ENCODE data around the gene CREG2. TPM values are rescaled to one million over a fixed set of nuclear protein-coding genes. Genes with fewer than 3 reads are reported as not detected.

The CREG2 gene
- total RNA-seq, 4 donors from 2014 or later = 0.28 TPM; not detected in 3

DNA sequence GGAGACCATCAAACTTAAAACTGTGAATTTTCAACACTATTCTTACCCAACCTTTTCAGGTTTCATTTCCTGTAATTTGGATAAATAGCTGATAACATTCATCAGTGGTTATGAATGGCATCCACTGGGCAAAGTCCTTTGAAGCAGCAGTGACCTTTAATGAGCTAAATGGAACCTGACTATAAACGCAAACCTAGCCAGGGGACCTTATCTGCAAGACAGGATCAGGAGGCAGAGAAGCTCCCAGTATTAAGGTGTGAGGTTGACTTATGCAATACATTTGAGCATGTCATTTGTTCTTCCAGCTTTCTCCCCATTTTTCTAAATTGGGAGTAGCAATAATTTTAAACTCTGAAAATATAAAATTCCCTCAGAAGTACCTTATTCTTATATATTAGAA, 38.4 kb downstream of the CREG2 start:
- Histone ChIP-seq H3K4me1 (no peaks in the 10 kb centered on the region), H3K36me3 (no peaks in the 10 kb centered on the region), H3K9me3 (no peaks in the 10 kb centered on the region), H3K27me3 (no peaks in the 10 kb centered on the region), H3K4me3 (no peak overlapping the region), H3K27ac (no peak overlapping the region)
- DNase-seq = no peak
- TF ChIP-seq, protein P1, sequence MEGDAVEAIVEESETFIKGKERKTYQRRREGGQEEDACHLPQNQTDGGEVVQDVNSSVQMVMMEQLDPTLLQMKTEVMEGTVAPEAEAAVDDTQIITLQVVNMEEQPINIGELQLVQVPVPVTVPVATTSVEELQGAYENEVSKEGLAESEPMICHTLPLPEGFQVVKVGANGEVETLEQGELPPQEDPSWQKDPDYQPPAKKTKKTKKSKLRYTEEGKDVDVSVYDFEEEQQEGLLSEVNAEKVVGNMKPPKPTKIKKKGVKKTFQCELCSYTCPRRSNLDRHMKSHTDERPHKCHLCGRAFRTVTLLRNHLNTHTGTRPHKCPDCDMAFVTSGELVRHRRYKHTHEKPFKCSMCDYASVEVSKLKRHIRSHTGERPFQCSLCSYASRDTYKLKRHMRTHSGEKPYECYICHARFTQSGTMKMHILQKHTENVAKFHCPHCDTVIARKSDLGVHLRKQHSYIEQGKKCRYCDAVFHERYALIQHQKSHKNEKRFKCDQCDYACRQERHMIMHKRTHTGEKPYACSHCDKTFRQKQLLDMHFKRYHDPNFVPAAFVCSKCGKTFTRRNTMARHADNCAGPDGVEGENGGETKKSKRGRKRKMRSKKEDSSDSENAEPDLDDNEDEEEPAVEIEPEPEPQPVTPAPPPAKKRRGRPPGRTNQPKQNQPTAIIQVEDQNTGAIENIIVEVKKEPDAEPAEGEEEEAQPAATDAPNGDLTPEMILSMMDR (IDR thresholded peaks at IDR 0.05) = no peak
- intact Hi-C loops (cut with DNase I; ENCODE audit: low total_unique reads) = no loop called here

DNA sequence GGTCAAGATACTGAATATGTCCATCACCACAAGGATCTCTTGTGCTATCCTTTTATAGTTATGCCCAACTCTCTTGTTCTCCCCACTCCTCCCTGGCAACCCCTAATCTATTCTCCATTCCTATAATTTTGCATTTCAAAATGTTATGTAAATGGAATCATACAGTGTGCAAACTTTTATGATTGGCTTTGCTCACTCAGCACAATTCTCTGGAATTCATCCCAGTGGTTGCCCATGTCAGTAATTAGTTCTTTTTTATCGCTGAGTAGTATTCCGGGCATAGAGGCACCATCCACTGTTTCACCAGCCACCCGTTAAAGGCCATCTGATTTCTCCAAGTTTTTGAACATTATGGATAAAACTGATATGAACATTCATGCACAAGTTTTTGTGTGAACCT, 40.4 kb downstream of the CREG2 start:
- H3K4me3 ChIP-seq = no peak overlapping the region
- intact Hi-C loops (cut with DNase I; ENCODE audit: low total_unique reads) = no loop called here
- no peaks in the 10 kb centered on the region for H3K4me1 ChIP-seq
- H3K9me3 ChIP-seq = no peaks in the 10 kb centered on the region
- H3K27ac ChIP-seq = no peak overlapping the region
- DNase-seq = no peak
- H3K36me3 ChIP-seq = no peaks in the 10 kb centered on the region
- TF ChIP-seq, protein P1 (IDR thresholded peaks at IDR 0.05) = no peak
- no peak for TF ChIP-seq POLR2A (IDR thresholded peaks at IDR 0.05)
- H3K27me3 ChIP-seq = no peaks in the 10 kb centered on the region

DNA sequence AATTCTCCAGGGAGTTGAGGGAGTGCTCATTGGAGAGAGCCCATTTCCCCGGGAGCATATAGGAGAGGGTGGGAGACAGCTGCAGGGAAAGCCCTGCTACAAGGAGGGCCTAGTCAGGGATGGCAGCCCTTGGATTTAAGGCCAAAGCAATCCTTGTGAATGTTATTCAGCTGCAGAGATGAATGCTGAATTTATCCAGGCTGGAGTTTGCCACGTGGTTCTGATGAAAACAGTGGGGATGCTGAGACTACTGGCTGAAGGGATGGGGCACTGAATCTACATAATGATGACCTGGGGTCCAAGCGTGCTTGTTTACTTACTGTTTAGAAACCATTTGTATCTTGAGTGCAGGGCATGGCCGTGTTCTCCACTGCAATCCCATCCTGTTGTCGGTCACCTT, 43.2 kb downstream of the CREG2 start:
- no peak for DNase-seq
- intact Hi-C loops (cut with DNase I; ENCODE audit: low total_unique reads) = no loop called here
- H3K27me3 ChIP-seq = no peaks in the 10 kb centered on the region
- no peaks in the 10 kb centered on the region for H3K36me3 ChIP-seq
- H3K27ac ChIP-seq = no peak overlapping the region
- TF ChIP-seq, protein P1 (IDR thresholded peaks at IDR 0.05) = no peak
- no peak for TF ChIP-seq POLR2A (IDR thresholded peaks at IDR 0.05)
- no peaks in the 10 kb centered on the region for H3K9me3 ChIP-seq
- no peaks in the 10 kb centered on the region for H3K4me1 ChIP-seq
- H3K4me3 ChIP-seq = no peak overlapping the region

DNA sequence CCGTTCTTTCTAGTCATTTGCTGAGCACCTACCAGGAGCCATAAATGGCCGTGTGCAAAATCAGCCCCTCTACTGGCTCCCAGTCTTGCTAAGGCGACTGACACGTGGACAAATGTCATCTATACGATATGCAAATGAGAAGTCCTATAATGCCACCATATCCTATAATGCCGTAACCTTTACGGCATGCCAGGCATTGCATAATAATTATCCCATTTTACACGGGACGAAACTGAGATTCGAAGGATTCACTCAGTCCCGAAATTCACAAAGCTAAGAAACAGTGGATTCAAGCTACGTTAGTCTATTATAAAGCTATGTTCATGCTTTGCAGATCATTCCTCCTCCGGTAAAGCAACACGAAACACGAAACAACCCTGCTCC, 44.7 kb downstream of the CREG2 start:
- TF ChIP-seq, protein P1 (IDR thresholded peaks at IDR 0.05) = no peak
- TF ChIP-seq POLR2A (IDR thresholded peaks at IDR 0.05) = no peak
- Histone ChIP-seq H3K36me3 (no peaks in the 10 kb centered on the region), H3K4me3 (no peak overlapping the region), H3K27ac (no peak overlapping the region), H3K4me1 (no peaks in the 10 kb centered on the region), H3K27me3 (no peaks in the 10 kb centered on the region), H3K9me3 (no peaks in the 10 kb centered on the region)
- intact Hi-C loops (cut with DNase I; ENCODE audit: low total_unique reads) = no loop called here
- DNase-seq = no peak

DNA sequence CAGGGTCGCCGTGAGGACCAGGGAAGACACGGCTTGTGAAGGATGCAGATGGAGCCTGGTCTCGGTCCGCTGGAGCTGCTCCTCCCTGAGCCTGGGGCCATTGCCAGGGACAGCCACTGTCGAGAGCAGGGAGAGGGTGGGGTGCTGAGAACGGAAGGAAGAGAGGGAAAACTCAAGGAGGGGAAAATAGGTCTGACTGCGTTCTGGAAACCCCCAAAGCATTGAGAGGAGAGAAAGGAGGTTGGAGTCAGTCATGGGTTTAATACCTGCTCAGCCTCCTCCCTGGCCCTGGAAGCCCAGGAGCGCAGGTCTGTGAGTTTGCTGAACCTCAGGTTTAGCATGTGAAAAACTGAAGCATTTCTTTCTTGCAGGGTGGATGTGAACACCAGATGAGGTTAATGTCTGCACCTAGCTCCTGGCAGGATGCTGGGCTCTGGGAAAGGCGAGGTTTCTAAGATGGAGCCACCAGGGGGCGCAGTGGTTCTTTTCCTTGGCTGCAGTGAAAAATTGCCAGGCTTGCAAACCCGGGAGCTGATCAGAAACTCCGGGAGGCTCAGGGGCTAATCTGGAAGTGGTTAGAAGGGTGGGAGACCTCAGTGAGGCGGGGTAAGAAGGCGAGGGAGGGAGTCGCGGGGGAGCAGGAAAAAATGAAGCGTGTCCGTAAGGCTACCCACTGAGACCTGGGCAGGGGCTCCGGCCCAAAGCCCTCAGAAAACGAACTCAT, 45.2 kb downstream of the CREG2 start:
- no peaks in the 10 kb centered on the region for H3K36me3 ChIP-seq

More for the DNA sequence above, 45.2 kb downstream of the CREG2 start:
- no peak for TF ChIP-seq POLR2A (IDR thresholded peaks at IDR 0.05)
- TF ChIP-seq, protein P1 (IDR thresholded peaks at IDR 0.05) = peak; percentile 54 to 74 (median 64)
- Histone ChIP-seq H3K27me3 (no peaks in the 10 kb centered on the region), H3K9me3 (no peaks in the 10 kb centered on the region), H3K4me3 (no peak overlapping the region), H3K27ac (no peak overlapping the region), H3K4me1 (no peaks in the 10 kb centered on the region)
- intact Hi-C loops (cut with DNase I; ENCODE audit: low total_unique reads) = no loop called here
- peak; percentile 53 to 72 for DNase-seq
